HG03039 (cell line): Measurements from ENCODE around the gene CACNB2.
"Not testable (repeated sequence)": the region's sequence is repeated elsewhere in the genome, so short reads cannot be mapped to it uniquely, and the experiment has no call there.

Experiments used
- ATAC-seq: cut with Tn5 transposase; IDR thresholded peaks from one replicate; pipeline ENCODE4 v1.9.1; 2021; ENCODE audit warnings: mild to moderate bottlenecking, moderate library complexity; ENCODE audit not compliant: unreplicated experiment

Gene CACNB2

GRCh38 chr10:18438361-18439126 lies 298.3 kb downstream of the CACNB2 start:
- ATAC-seq, result no peak

GRCh38 chr10:18439601-18440000 lies 299.4 kb downstream of the CACNB2 start:
- ATAC-seq, result no peak

GRCh38 chr10:18445635-18446034 lies 305.4 kb downstream of the CACNB2 start:
- ATAC-seq, result not testable (repeated sequence)

- ATAC-seq, result no peak
These were observed 306.0 kb downstream of the CACNB2 start for GRCh38 chr10:18446205-18446604.

DNA sequence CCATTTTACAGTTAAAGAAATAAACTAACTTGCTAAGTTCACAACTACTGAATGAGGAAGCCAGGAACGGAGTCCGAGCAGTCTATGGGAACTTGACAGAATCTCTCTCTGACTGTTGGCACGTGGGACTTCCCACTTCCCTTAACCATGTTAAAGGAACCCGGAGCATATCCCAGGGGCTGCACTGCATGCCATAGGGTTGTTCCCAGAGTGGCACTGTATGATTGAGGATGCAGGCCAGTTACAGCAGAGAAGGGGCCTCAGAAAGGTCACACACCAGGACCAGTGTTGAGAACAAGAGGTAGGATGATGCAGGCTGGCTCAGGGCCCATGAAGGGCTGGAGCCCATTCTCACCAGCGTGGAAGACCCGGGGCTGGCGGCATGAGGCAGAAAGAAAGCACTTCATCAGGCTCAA lies 309.4 kb downstream of the CACNB2 start:
- no peak for ATAC-seq

- no peak for ATAC-seq
These were observed 310.1 kb downstream of the CACNB2 start for GRCh38 chr10:18450298-18450697.

- no peak for ATAC-seq
These were observed 315.1 kb downstream of the CACNB2 start for GRCh38 chr10:18455086-18455884.

DNA sequence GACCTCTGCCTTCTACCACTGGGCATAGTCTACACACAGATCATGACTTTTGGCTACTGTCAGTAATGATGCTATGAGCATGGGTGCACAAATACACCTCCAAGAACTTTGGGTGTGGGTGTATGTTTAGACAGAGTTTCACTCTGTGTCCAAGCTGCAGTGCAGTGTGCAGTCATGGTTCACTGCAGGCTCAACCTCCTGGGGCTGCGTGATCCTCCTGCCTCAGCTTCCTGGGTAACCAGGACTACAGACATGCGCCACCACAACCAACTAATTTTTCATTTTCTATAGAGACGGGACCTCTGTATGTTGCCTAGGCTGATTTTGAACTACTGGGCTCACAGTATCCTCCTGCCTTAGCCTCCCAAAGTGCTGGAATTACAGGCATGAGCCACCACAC lies 316.8 kb downstream of the CACNB2 start:
- peak; percentile 99 for ATAC-seq

- ATAC-seq, result no peak
These were observed 319.8 kb downstream of the CACNB2 start for GRCh38 chr10:18460032-18460431.

- no peak for ATAC-seq
These were observed 323.5 kb downstream of the CACNB2 start for GRCh38 chr10:18463673-18464211.

GRCh38 chr10:18469125-18469524 lies 328.9 kb downstream of the CACNB2 start:
- ATAC-seq, result no peak

DNA sequence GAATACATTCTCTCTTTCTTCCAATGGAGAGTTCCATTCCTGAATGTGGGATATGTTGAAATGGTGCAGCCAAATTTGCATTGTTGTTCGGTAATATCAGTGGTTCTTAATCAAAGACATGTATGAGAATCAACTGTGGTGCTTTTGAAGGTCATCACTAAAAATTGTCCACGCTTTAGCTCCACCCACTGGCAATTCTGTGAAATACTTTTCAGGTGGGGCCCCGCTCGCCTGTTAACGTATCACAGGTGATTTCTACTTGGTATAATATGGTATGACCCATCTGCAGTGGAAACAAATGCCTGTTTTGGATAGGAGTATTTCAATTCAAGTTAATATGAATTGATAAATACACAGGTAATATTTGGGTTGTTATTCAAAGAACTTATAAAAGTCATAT lies 332.8 kb downstream of the CACNB2 start:
- no peak for ATAC-seq

- ATAC-seq, result no peak
These were observed 333.3 kb downstream of the CACNB2 start for GRCh38 chr10:18473424-18474117.

DNA sequence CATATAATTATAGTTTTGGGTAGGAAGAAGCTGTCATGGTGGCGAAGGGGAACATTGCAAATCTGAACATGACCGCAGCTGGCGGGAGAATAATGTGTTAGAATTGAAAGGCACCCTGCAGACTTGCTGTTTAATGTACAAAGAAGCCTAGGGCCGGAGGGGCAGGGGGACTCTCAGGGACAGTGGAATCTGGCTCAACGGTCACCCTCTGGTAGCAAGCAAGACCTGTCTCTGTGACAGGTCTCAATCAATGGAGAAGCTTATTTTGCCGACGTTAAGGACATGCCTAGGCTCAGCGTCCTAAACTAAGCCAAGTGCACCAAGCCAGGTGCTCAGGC lies 333.9 kb downstream of the CACNB2 start:
- ATAC-seq, result no peak

- no peak for ATAC-seq
These were observed 335.9 kb downstream of the CACNB2 start for GRCh38 chr10:18476076-18476647.

DNA sequence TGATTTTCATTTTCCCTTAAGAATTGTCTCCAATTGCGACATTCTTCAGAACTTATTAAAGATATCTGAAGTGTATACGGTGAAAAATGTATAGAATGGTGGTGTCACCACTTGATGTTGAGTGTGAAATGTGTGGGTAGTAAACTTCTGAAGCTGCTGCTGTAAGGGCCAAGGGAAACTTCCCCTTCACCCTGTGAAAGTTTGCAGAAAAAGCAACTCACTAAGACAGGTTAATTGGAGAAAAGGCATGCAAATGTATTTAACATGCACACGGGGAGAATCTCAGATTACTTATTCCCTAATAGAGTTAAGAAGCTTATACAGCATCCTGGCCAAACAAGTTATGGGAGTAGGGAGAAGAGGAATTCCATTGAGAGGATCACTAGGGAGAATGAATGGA lies 338.1 kb downstream of the CACNB2 start:
- no peak for ATAC-seq

GRCh38 chr10:18479502-18479901 lies 339.3 kb downstream of the CACNB2 start:
- no peak for ATAC-seq

GRCh38 chr10:18483516-18484186 lies 343.4 kb downstream of the CACNB2 start:
- no peak for ATAC-seq

DNA sequence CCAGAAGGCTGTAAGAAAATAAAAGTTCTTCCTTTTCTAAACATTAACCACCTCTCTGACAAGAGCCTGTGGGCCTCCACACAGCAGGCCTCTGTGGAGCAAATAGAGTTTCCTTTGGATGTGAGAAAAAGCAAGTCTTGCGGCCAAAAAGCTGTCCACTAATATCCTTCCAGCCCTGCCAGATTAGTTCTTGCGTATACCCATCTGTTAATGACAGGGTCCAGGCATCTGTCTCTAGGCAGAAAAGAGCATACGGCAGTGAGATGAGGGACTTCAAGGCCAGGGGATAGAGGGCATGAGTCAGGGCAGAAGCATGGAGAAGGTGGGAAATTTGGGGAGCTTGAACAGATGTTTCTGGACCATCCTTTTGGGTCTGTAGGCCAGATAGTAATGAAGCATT lies 346.2 kb downstream of the CACNB2 start:
- ATAC-seq, result no peak

- no peak for ATAC-seq
These were observed 350.5 kb downstream of the CACNB2 start for GRCh38 chr10:18490755-18491154.
